IMR-90 (cell line): ENCODE results near the gene TUBB4A.

Source experiments
- CEBPB ChIP-seq: IDR thresholded peaks from 2 replicates; pipeline ENCODE4 v1.6.1; 2012; ENCODE audit warnings: low read depth, low read length, improper control_type of control experiment
- CTCF ChIP-seq: conservative IDR thresholded peaks from 2 replicates; pipeline ENCODE4 v1.5.1; 2012; ENCODE audit warnings: mild to moderate bottlenecking, low read depth, low read length, improper control_type of control experiment
- ELK1 ChIP-seq: fragments of 150-350 bp; IDR thresholded peaks from 2 replicates; pipeline ENCODE4 v1.6.1; 2016; ENCODE audit warnings: low read depth, mild to moderate bottlenecking, low read length, moderate library complexity, borderline replicate concordance
- FOS ChIP-seq: fragments of 150-350 bp; IDR thresholded peaks from 2 replicates; pipeline ENCODE4 v1.6.1; 2016; ENCODE audit warnings: low read depth, low read length
- MAFK ChIP-seq: IDR thresholded peaks from 2 replicates; pipeline ENCODE4 v1.6.1; 2012; ENCODE audit warnings: low read depth, low read length, improper control_type of control experiment
- MXI1 ChIP-seq: IDR thresholded peaks from 2 replicates; pipeline ENCODE4 v1.6.1; 2012; ENCODE audit warnings: low read depth, mild to moderate bottlenecking, low read length, moderate library complexity, borderline replicate concordance
- POLR2A ChIP-seq: IDR thresholded peaks from 2 replicates; pipeline ENCODE4 v1.6.1; 2012; ENCODE audit warnings: mild to moderate bottlenecking, low read depth, low read length
- RAD21 ChIP-seq: IDR thresholded peaks from 2 replicates; pipeline ENCODE4 v1.6.1; 2012; ENCODE audit warnings: low read length, improper control_type of control experiment
- RFX5 ChIP-seq: IDR thresholded peaks from 2 replicates; pipeline ENCODE4 v1.8.0; 2012; ENCODE audit warnings: low read depth, mild to moderate bottlenecking, low read length, moderate library complexity
- SMC3 ChIP-seq: fragments of 150-350 bp; IDR thresholded peaks from 2 replicates; pipeline ENCODE4 v1.6.1; 2016; ENCODE audit warnings: low read depth, mild to moderate bottlenecking, antibody characterized with exemption, low read length, moderate library complexity
- USF2 ChIP-seq: fragments of 150-350 bp; IDR thresholded peaks from 2 replicates; pipeline ENCODE4 v1.6.1; 2017; ENCODE audit warnings: mild to moderate bottlenecking, antibody characterized with exemption, low read length, low read depth

- TF ChIP-seq CTCF (no peak), MAFK (no peak), ELK1 (no peak), MXI1 (no peak), SMC3 (no peak), FOS (no peak), USF2 (no peak), RAD21 (no peak), CEBPB (no peak), RFX5 (no peak), POLR2A (no peak)
Measured at GRCh38 chr19:6450166-6450565, 51.9 kb downstream of the TUBB4A start.
